ENCODE data around the gene COX4I1. TPM values are rescaled to one million over a fixed set of nuclear protein-coding genes. Genes with fewer than 3 reads are reported as not detected.

Gene COX4I1
- total RNA-seq, 2 donors from 2014 or later: 345 to 562 TPM

DNA sequence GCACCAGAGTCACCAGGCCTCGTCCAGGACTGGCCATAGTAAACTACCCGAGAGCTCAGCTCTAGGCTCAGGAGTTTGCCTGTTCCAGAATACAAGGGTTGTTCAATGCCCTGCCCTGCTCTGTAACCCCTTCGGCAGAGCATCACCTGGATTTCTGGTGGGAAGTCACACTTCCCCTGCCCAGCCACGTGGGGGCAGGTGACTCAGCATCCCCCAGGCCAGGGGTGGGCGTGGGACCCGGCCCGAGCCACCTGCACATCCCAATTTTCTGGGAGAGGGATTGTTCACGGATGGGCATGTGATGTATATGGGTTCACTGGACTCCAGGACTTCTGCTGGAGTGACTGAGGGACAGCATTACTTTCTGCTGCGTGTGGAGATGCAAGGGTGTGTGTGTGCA is 25.8 kb downstream of the COX4I1 start:
- Histone ChIP-seq H3K9me3 (no peaks in the 10 kb centered on the region), H3K36me3 (no peaks in the 10 kb centered on the region), H3K4me1 (replicated peaks) (no peaks in the 10 kb centered on the region), H3K27ac (no peak overlapping the region), H3K27me3 (replicated peaks; ENCODE audit: insufficient read depth) (peaks cover 5% of the 10 kb centered on the region), H3K4me3 (no peak overlapping the region)
- no peak for DNase-seq (ENCODE audit: low spot score)
- no peak for TF ChIP-seq CTCF (IDR thresholded peaks at IDR 0.05)
- TF ChIP-seq POLR2AphosphoS5 (IDR thresholded peaks at IDR 0.05): no peak
- TF ChIP-seq POLR2A (IDR thresholded peaks at IDR 0.05): no peak
- intact Hi-C loops (cut with DNase I): loop anchor here (10.0 kb wide), 1 partner anchor 159 kb away; no protein-coding TSS in a partner anchor
- WGBS: 67% methylated on average over 9 of the region's 9 CpGs

DNA sequence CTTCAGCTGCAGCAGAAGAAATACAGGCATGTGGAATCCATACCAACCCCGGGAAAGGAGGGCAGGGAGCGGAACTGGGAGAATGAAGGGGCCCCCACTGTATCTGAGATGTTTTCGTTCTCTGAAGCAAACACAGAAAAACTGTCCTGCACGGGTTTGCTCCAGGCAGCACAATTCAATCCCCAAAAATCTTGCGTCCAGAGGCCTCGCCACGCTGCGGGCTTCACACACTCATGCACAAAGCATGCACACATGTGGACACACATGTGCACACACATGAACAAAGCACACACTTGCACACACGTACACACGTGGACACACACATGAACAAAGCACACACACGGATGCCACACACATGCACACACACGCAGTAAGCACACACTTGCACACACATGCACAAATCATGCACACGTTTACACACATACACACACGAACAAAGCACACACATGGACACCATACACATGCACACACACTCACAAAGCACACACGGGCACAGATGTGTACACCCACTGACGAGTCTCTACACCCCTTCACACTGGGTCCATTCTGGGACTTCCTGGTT is 27.3 kb downstream of the COX4I1 start:
- H3K36me3 ChIP-seq: no peaks in the 10 kb centered on the region
- TF ChIP-seq POLR2AphosphoS5 (IDR thresholded peaks at IDR 0.05) (no peak), POLR2A (IDR thresholded peaks at IDR 0.05) (no peak), CTCF (IDR thresholded peaks at IDR 0.05) (no peak)
- peaks cover 5% of the 10 kb centered on the region for H3K27me3 ChIP-seq (replicated peaks; ENCODE audit: insufficient read depth)
- H3K27ac ChIP-seq: no peak overlapping the region
- intact Hi-C loops (cut with DNase I): loop anchor here (10.0 kb wide), 1 partner anchor 158 kb away; no protein-coding TSS in a partner anchor
- no peak for DNase-seq (ENCODE audit: low spot score)
- no peaks in the 10 kb centered on the region for H3K9me3 ChIP-seq
- no peak overlapping the region for H3K4me3 ChIP-seq
- WGBS: 82% methylated on average over 16 of the region's 16 CpGs
- no peaks in the 10 kb centered on the region for H3K4me1 ChIP-seq (replicated peaks)

DNA sequence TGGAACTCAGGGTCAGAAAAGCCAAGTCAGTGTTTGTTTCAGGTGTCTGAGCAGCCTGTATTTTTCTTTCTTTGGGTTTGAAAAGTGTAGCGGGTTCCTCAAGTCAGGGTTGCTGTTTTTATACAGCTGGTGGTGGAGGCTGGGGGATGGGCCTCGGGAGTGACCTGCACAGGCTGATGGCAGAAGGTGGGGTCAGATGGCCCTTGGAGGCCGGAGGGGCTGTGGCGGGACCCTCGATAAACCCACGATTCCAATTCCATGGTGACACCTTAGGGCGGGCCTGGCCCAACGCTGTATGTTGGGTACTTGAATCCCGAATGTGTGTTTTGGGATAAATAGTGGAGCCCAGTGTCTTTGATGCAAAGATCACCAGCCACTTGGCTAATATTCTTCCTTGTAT is 28.7 kb downstream of the COX4I1 start:
- Histone ChIP-seq H3K9me3 (no peaks in the 10 kb centered on the region), H3K27me3 (replicated peaks; ENCODE audit: insufficient read depth) (peaks cover 5% of the 10 kb centered on the region), H3K27ac (no peak overlapping the region), H3K4me1 (replicated peaks) (no peaks in the 10 kb centered on the region), H3K36me3 (no peaks in the 10 kb centered on the region), H3K4me3 (no peak overlapping the region)
- DNase-seq (ENCODE audit: low spot score): no peak
- TF ChIP-seq POLR2A (IDR thresholded peaks at IDR 0.05) (no peak), POLR2AphosphoS5 (IDR thresholded peaks at IDR 0.05) (no peak), CTCF (IDR thresholded peaks at IDR 0.05) (no peak)
- 71% methylated on average over 9 of the region's 9 CpGs for WGBS
- intact Hi-C loops (cut with DNase I): loop anchor here (10.0 kb wide), 1 partner anchor 157 kb away; no protein-coding TSS in a partner anchor

GRCh38 chr16:85829171-85829719 is 29.8 kb downstream of the COX4I1 start:
- H3K36me3 ChIP-seq: no peaks in the 10 kb centered on the region
- H3K4me1 ChIP-seq (replicated peaks): no peaks in the 10 kb centered on the region
- peaks cover 5% of the 10 kb centered on the region for H3K27me3 ChIP-seq (replicated peaks; ENCODE audit: insufficient read depth)
- intact Hi-C loops (cut with DNase I): loop anchor here (10.0 kb wide), 1 partner anchor 156 kb away; no protein-coding TSS in a partner anchor
- H3K4me3 ChIP-seq: no peak overlapping the region
- DNase-seq (ENCODE audit: low spot score): no peak
- no peak overlapping the region for H3K27ac ChIP-seq
- no peaks in the 10 kb centered on the region for H3K9me3 ChIP-seq
- 83% methylated on average over 15 of the region's 15 CpGs for WGBS
- no peak for TF ChIP-seq CTCF (IDR thresholded peaks at IDR 0.05)
- TF ChIP-seq POLR2A (IDR thresholded peaks at IDR 0.05): no peak
- no peak for TF ChIP-seq POLR2AphosphoS5 (IDR thresholded peaks at IDR 0.05)
